HepG2 (cell line): ENCODE measurements around the gene CLTCL1. TPM values are rescaled to one million over a fixed set of nuclear protein-coding genes. Genes with fewer than 3 reads are reported as not detected.

Experiments used
- ATAC-seq: fragments of 200-7000 bp; cut with Tn5 transposase; 3 replicates; pipeline ENCODE4 v1.9.1; 2020; ENCODE audit warnings: mild to moderate bottlenecking, moderate library complexity
- BruUV-seq: library from RNA; stranded (reverse); fragments of 400-500 nt; replicated peaks from 2 replicates; lab custom pipeline; 2021; lab: Mats Ljungman, UMichigan
- CTCF ChIA-PET: fragments of 300-600 bp; formaldehyde crosslinking; extraction: SDS; loops from one replicate; lab custom pipeline; 2021; ENCODE audit warnings: low total read pairs, inconsistent platforms, low intra/inter-chr PET ratio; lab: Yijun Ruan, JAX
- POLR2A ChIA-PET: fragments of 350-600 bp; sonication (Branson Sonifier 250); formaldehyde crosslinking; loops from one replicate; lab custom pipeline; 2020; ENCODE audit warnings: antibody characterized with exemption, inconsistent platforms; lab: Yijun Ruan, JAX
- DNase-seq: peaks from one replicate; pipeline ENCODE4 v3.0.0-alpha.2; 2015; ENCODE audit warnings: low spot score
- FAIRE-seq: peaks from 3 replicates; lab custom pipeline; 2011; peaks lifted over from hg19 to GRCh38; lab: Jason Lieb, UNC
- H2AFZ ChIP-seq: one replicate; pipeline ENCODE4 v1.6.1; 2011; ENCODE audit warnings: low read length, inconsistent platforms
- H3K27ac ChIP-seq: fragments of 300-600 bp; 3 replicates; pipeline ENCODE4 v1.8.0; 2011; ENCODE audit warnings: mixed run types, mild to moderate bottlenecking, mixed read lengths, low read length, inconsistent platforms; ENCODE audit not compliant: insufficient read depth; ENCODE audit errors: extremely low read length
- H3K27me3 ChIP-seq, 2 experiments: fragments of 200-600 bp in 1 of 2; 2 replicates in 1 of 2; 3 replicates in 1 of 2; pipeline versions ENCODE4 v1.6.0 to v1.8.0; 2011; ENCODE audit warnings: low read length in 2 of 2, mild to moderate bottlenecking in 2 of 2, moderate library complexity in 2 of 2, inconsistent platforms in 1 of 2; ENCODE audit not compliant: insufficient read depth in 2 of 2, control insufficient read depth in 1 of 2
- H3K36me3 ChIP-seq, 2 experiments: fragments of 200-600 bp in 1 of 2; replicated peaks in 1 of 2; 2 replicates in 1 of 2; 3 replicates in 1 of 2; pipeline versions ENCODE4 v1.5.1 to v1.8.0; 2011; ENCODE audit warnings: low read length in 2 of 2, inconsistent platforms in 1 of 2; ENCODE audit not compliant: insufficient read depth in 2 of 2, control insufficient read depth in 1 of 2
- H3K4me1 ChIP-seq: 2 replicates; pipeline ENCODE4 v1.5.1; 2012; ENCODE audit warnings: low read length, inconsistent platforms; ENCODE audit not compliant: insufficient read depth
- H3K4me2 ChIP-seq: 2 replicates; pipeline ENCODE4 v1.6.0; 2011; ENCODE audit warnings: low read depth, low read length, inconsistent platforms
- H3K4me3 ChIP-seq, 3 experiments: fragments of 200-600 bp in 1 of 3; sonication (generic), shearing (Covaris generic) in 1 of 3; replicated peaks in 1 of 3; 2 replicates each; pipeline ENCODE4 v1.5.1; 2011 to 2016; ENCODE audit warnings: low read length in 3 of 3, inconsistent platforms in 2 of 3, low read depth in 2 of 3, mild to moderate bottlenecking in 2 of 3, control low read depth in 1 of 3, mixed read lengths in 1 of 3; ENCODE audit not compliant: insufficient read depth in 1 of 3
- H3K79me2 ChIP-seq: one replicate; pipeline ENCODE4 v1.6.1; 2011; ENCODE audit warnings: low read length, inconsistent platforms; ENCODE audit not compliant: insufficient read depth
- H3K9ac ChIP-seq: 2 replicates; pipeline ENCODE4 v1.6.0; 2011; ENCODE audit warnings: mild to moderate bottlenecking, low read depth, low read length, inconsistent platforms; ENCODE audit not compliant: insufficient read depth
- H3K9me3 ChIP-seq: 2 replicates; pipeline ENCODE4 v1.5.1; 2012; ENCODE audit warnings: mild to moderate bottlenecking, low read length
- H4K20me1 ChIP-seq: 2 replicates; pipeline ENCODE4 v1.6.0; 2011; ENCODE audit warnings: inconsistent platforms, mild to moderate bottlenecking, low read length, moderate library complexity; ENCODE audit not compliant: insufficient read depth
- KDM6A ChIP-seq: IDR thresholded peaks from 2 replicates; pipeline ENCODE4 v1.6.1; 2016; ENCODE audit warnings: low read depth
- MAFK ChIP-seq, 2 experiments: IDR thresholded peaks in 1 of 2; conservative IDR thresholded peaks in 1 of 2; 2 replicates each; pipeline ENCODE4 v1.6.1; 2011; ENCODE audit warnings: improper control_type of control experiment in 2 of 2, low read length in 2 of 2
- RFX3 ChIP-seq: IDR thresholded peaks from 2 replicates; pipeline ENCODE4 v1.6.1; 2016; ENCODE audit warnings: missing biosample characterization, missing genetic modification reagents
- ZNF124 ChIP-seq: sonication (generic); formaldehyde crosslinking; IDR thresholded peaks from 2 replicates; pipeline ENCODE4 v1.4.0; 2020; ENCODE audit warnings: missing genetic modification reagents
- WGBS: methylation state at CpG from one replicate; pipeline ENCODE4 v1.1.6; 2017; ENCODE audit warnings: low lambda C conversion rate; 5-methylcytosine and 5-hydroxymethylcytosine counted together
- in situ Hi-C: cut with HindIII; loops from 2 replicates; pipeline ENCODE4 v1.10.0; 2017; ENCODE audit warnings: low pct_unique_long_range_greater_than_20kb; ENCODE audit not compliant: extremely low pct_ligation_motif_present
- intact Hi-C: fragments of 100-400 bp; cut with micrococcal nuclease; formaldehyde crosslinking; loops from one replicate; pipeline ENCODE4 v1.10.0; 2022; ENCODE audit not compliant: unreplicated experiment
- polyA plus RNA-seq, 8 experiments: library from polyadenylated mRNA; depleted of rRNA in 3 of 8; stranded (reverse) in 7 of 8; unstranded in 1 of 8; fragments of >200 nt; fragmentation: Illumina TruSeq in 4 of 8; extraction: Trizol in 4 of 8; gene quantifications; 2 replicates each; pipeline versions ENCODE4 v1.2.1 to v1.2.3, GENCODE V29; 2011 to 2016; ENCODE audit warnings: low read depth in 4 of 8, missing spikeins in 1 of 8, mixed read lengths in 1 of 8; ENCODE audit not compliant: insufficient read depth in 1 of 8
- total RNA-seq, 5 experiments: library from RNA; depleted of rRNA; stranded (reverse); fragments of >200 nt; fragmentation: Illumina TruSeq; extraction: Trizol; gene quantifications; 2 replicates each; pipeline ENCODE4 v1.2.3, GENCODE V29; 2016; ENCODE audit warnings: low read depth in 1 of 5

The CLTCL1 gene
- total and polyA plus RNA-seq, 2 of the 13 experiments (the other 11 are each of a cell fraction or from before 2014, with no cell fraction given): 8.1 to 10.9 TPM

GRCh38 chr22:19235874-19236273 lies 55.6 kb downstream of the CLTCL1 start:
- in situ Hi-C loops: no loop called here
- no peaks in the 10 kb centered on the region for H3K27me3 ChIP-seq
- ATAC-seq (no peak), DNase-seq (no peak), FAIRE-seq (no peak)
- H3K36me3 ChIP-seq: peaks cover 3 to 24% of the 10 kb centered on the region in 2 experiments; a peak in 4 of 5 replicates
- H4K20me1 ChIP-seq: no peaks in the 10 kb centered on the region
- POLR2A ChIA-PET: no interaction called here
- CTCF ChIA-PET: no interaction called here
- H3K4me2 ChIP-seq: no peak overlapping the region
- no peak overlapping the region for H2AFZ ChIP-seq
- H3K9me3 ChIP-seq: no peaks in the 10 kb centered on the region
- intact Hi-C loops: no loop called here
- TF ChIP-seq ZNF124 (no peak), RFX3 (CRISPR knock-in tag) (no peak)
- H3K79me2 ChIP-seq: no peaks in the 10 kb centered on the region
- WGBS: 90% methylated on average over 4 of the region's 4 CpGs
- no peaks in the 10 kb centered on the region for H3K4me1 ChIP-seq
- no peak overlapping the region for H3K9ac ChIP-seq
- no peak overlapping the region for H3K27ac ChIP-seq
- no peak overlapping the region for H3K4me3 ChIP-seq
- no TSS peak for BruUV-seq

- Histone ChIP-seq H3K27me3 (no peaks in the 10 kb centered on the region), H3K27ac (no peak overlapping the region), H3K36me3 (peaks cover 4 to 28% of the 10 kb centered on the region in 2 experiments; a peak in 4 of 5 replicates), H2AFZ (no peak overlapping the region), H3K79me2 (no peaks in the 10 kb centered on the region), H3K9me3 (no peaks in the 10 kb centered on the region), H3K4me1 (no peaks in the 10 kb centered on the region), H3K4me2 (no peak overlapping the region), H4K20me1 (no peaks in the 10 kb centered on the region), H3K4me3 (no peak overlapping the region), H3K9ac (no peak overlapping the region)
- no TSS peak for BruUV-seq
- FAIRE-seq (no peak), ATAC-seq (no peak), DNase-seq (no peak)
- CTCF ChIA-PET: no interaction called here
- in situ Hi-C loops (no loop called here), intact Hi-C loops (no loop called here)
- POLR2A ChIA-PET: no interaction called here
- WGBS: 93% methylated on average over 14 of the region's 14 CpGs
- TF ChIP-seq MAFK (conservative IDR thresholded peaks at IDR 0.05 in 1 of 2, IDR thresholded peaks at IDR 0.05 in 1 of 2; ENCODE audit: low read length in 2 of 2): peak in 1 of 2 experiments; percentile 33; a peak in 2 of 4 replicates
- no peak for TF ChIP-seq KDM6A (CRISPR knock-in tag)
Observed at GRCh38 chr22:19234126-19234896, 57.2 kb downstream of the CLTCL1 start.
